AG04450 (cell line): ENCODE data around the gene TYMS. TPM values are rescaled to one million over a fixed set of nuclear protein-coding genes. Genes with fewer than 3 reads are reported as not detected.

Source experiments
- CTCF ChIA-PET: fragments of 300-600, 350-600 bp; formaldehyde crosslinking; extraction: SDS; loops from one replicate; lab custom pipeline; 2022; ENCODE audit warnings: antibody characterized with exemption, inconsistent platforms; lab: Charles Lee
- POLR2A ChIA-PET: fragments of 350-600 bp; formaldehyde crosslinking; extraction: SDS; loops from one replicate; lab custom pipeline; 2021; ENCODE audit warnings: antibody characterized with exemption, inconsistent platforms; lab: Yijun Ruan, JAX
- DNase-seq: peaks from one replicate; pipeline ENCODE4 v3.0.0-alpha.2; 2011; ENCODE audit warnings: low read depth, low spot score
- H3K27ac ChIP-seq: one replicate; pipeline ENCODE4 v1.5.1; 2012; ENCODE audit warnings: low read depth, low read length, control low read depth
- H3K27me3 ChIP-seq: one replicate; pipeline ENCODE4 v1.6.0; 2012; ENCODE audit warnings: low read length; ENCODE audit not compliant: control insufficient read depth, insufficient read depth
- H3K4me3 ChIP-seq: 2 replicates; pipeline ENCODE4 v1.5.1; 2011; ENCODE audit warnings: mild to moderate bottlenecking, low read depth, low read length, control low read depth
- H3K9me3 ChIP-seq: 2 replicates; pipeline ENCODE4 v1.5.1; 2012; ENCODE audit warnings: low read length; ENCODE audit not compliant: control insufficient read depth, insufficient read depth
- CTCF ChIP-seq: IDR thresholded peaks from 2 replicates; pipeline ENCODE4 v1.5.1; 2011; ENCODE audit warnings: low read depth, low read length, control low read depth, inconsistent platforms
- polyA plus RNA-seq: library from polyadenylated mRNA; depleted of rRNA; stranded (reverse); fragments of >200 nt; gene quantifications from 2 replicates; pipeline ENCODE4 v1.2.3, GENCODE V29; 2011

The TYMS gene
- polyA plus RNA-seq, 1 experiment: 43.0 TPM

GRCh38 chr18:686339-687111, 29.1 kb downstream of the TYMS start:
- no peak overlapping the region for H3K27ac ChIP-seq
- no peaks in the 10 kb centered on the region for H3K9me3 ChIP-seq

GRCh38 chr18:688323-688722, 30.9 kb downstream of the TYMS start:
- H3K9me3 ChIP-seq: no peaks in the 10 kb centered on the region
- H3K27me3 ChIP-seq: no peaks in the 10 kb centered on the region
- DNase-seq: no peak
- TF ChIP-seq CTCF: no peak
- H3K27ac ChIP-seq: no peak overlapping the region
- ChIA-PET CTCF (no interaction called here), POLR2A (no interaction called here)
- H3K4me3 ChIP-seq: no peak overlapping the region

More at GRCh38 chr18:686339-687111, 29.1 kb downstream of the TYMS start:
- Histone ChIP-seq H3K27me3 (no peaks in the 10 kb centered on the region), H3K4me3 (no peak overlapping the region)
- TF ChIP-seq CTCF: 0 out of 2 replicates have a peak, but pooled peaks have one; percentile 4
- CTCF ChIA-PET: interaction anchor here (1.3 kb wide), 1 partner anchor 26 kb away, joined by 3 read pairs; the partner anchor contains the start of gene ENOSF1
- POLR2A ChIA-PET: no interaction called here
- DNase-seq: no peak

GRCh38 chr18:692824-693223, 35.4 kb downstream of the TYMS start:
- ChIA-PET CTCF (no interaction called here), POLR2A (interaction anchor here (0.6 kb wide), 1 partner anchor 8 kb away, joined by 9 read pairs; no protein-coding TSS in a partner anchor)
- H3K27me3 ChIP-seq: no peaks in the 10 kb centered on the region
- H3K9me3 ChIP-seq: no peaks in the 10 kb centered on the region
- peak overlapping the region; percentile 3 for H3K27ac ChIP-seq
- DNase-seq: no peak
- no peak overlapping the region for H3K4me3 ChIP-seq
- no peak for TF ChIP-seq CTCF

- Histone ChIP-seq H3K9me3 (no peaks in the 10 kb centered on the region), H3K4me3 (no peak overlapping the region), H3K27ac (no peak overlapping the region), H3K27me3 (no peaks in the 10 kb centered on the region)
- TF ChIP-seq CTCF: no peak
- ChIA-PET CTCF (no interaction called here), POLR2A (no interaction called here)
- DNase-seq: no peak
Observed at GRCh38 chr18:693466-694187, 36.2 kb downstream of the TYMS start.

GRCh38 chr18:697012-697411, 39.6 kb downstream of the TYMS start:
- ChIA-PET CTCF (interaction anchor here (1.5 kb wide), 2 partner anchors 73 to 143 kb away, joined by 3 to 4 read pairs; no protein-coding TSS in a partner anchor), POLR2A (no interaction called here)
- Histone ChIP-seq H3K9me3 (no peaks in the 10 kb centered on the region), H3K27me3 (no peaks in the 10 kb centered on the region), H3K4me3 (no peak overlapping the region), H3K27ac (no peak overlapping the region)
- no peak for TF ChIP-seq CTCF
- no peak for DNase-seq
